ENCODE results near the gene ART1. TPM values are rescaled to one million over a fixed set of nuclear protein-coding genes. Genes with fewer than 3 reads are reported as not detected.

The ART1 gene
- total RNA-seq, 1 donor from 2014 or later = not detected

Other genes with a start within 250 kb of the ART1 start
- gene ART5, start 3.1 kb upstream of the ART1 start, total RNA-seq (ENCODE audit: unreplicated experiment) = 9.7 TPM
- 0.72 TPM for gene CHRNA10, start 26.3 kb downstream of the ART1 start, total RNA-seq (ENCODE audit: unreplicated experiment)
- gene NUP98, start 152.4 kb downstream of the ART1 start, total RNA-seq (ENCODE audit: unreplicated experiment) = 59.9 TPM
- gene PGAP2, start 163.4 kb downstream of the ART1 start, total RNA-seq (ENCODE audit: unreplicated experiment) = 22.7 TPM
- 76.5 TPM for gene RHOG, start 195.8 kb downstream of the ART1 start, total RNA-seq (ENCODE audit: unreplicated experiment)
- gene STIM1, start 210.5 kb downstream of the ART1 start, total RNA-seq (ENCODE audit: unreplicated experiment) = 35.9 TPM